SK-N-SH treated with all-trans-retinoic acid at 6 μM for 48 hours (cell line): ENCODE results near the gene TSPYL6.

Experiments used
- PATZ1 ChIP-seq: fragments of 250-450 bp; sonication (Bioruptor Pico); IDR thresholded peaks from 2 replicates; pipeline ENCODE4 v1.8.0; 2020; ENCODE audit warnings: mild to moderate bottlenecking, moderate library complexity, borderline replicate concordance
- ZC3H10 ChIP-seq: fragments of 250-450 bp; sonication (Bioruptor Pico); IDR thresholded peaks from 2 replicates; pipeline ENCODE4 v1.5.1; 2021; ENCODE audit warnings: mild to moderate bottlenecking, moderate library complexity

- no peak for TF ChIP-seq ZC3H10
- TF ChIP-seq PATZ1 (CRISPR knock-in tag), result no peak
Observed at GRCh38 chr2:54207666-54208195, 48.3 kb downstream of the TSPYL6 start.
